Measurements from ENCODE around the gene EMC9.

EMC9 gene

GRCh38 chr14:24146978-24147760 is 5.8 kb upstream of the EMC9 start, which contains the start of gene RNF31:
TSS of gene RNF31 (plus strand) at chr14:24147498. CDS start at chr14:24147699, 201 bp downstream.
- peak; percentile 97 for DNase-seq

GRCh38 chr14:24146453-24146977 is 5.1 kb upstream of the EMC9 start, which contains the start of gene PSME2:
TSS of gene PSME2 (minus strand) at chr14:24146610. CDS start at chr14:24146581, 29 bp downstream.
- DNase-seq = peak; percentile 94

GRCh38 chr14:24145690-24146452 is 4.5 kb upstream of the EMC9 start:
- no peak for DNase-seq

- DNase-seq = no peak
These were observed 3.8 kb upstream of the EMC9 start for GRCh38 chr14:24145219-24145618.

GRCh38 chr14:24144451-24144850 is 3.1 kb upstream of the EMC9 start:
- no peak for DNase-seq

GRCh38 chr14:24143511-24143910 is 2.1 kb upstream of the EMC9 start:
- no peak for DNase-seq

- peak; percentile 11 for DNase-seq
These were observed 2.0 kb downstream of the EMC9 start for GRCh38 chr14:24139272-24139934.

GRCh38 chr14:24138396-24139271 is 2.8 kb downstream of the EMC9 start:
- DNase-seq = no peak

GRCh38 chr14:24137529-24138395 is 3.6 kb downstream of the EMC9 start:
- DNase-seq = no peak

GRCh38 chr14:24136684-24137528 is 4.5 kb downstream of the EMC9 start:
- no peak for DNase-seq

GRCh38 chr14:24135834-24136683 is 5.3 kb downstream of the EMC9 start, which contains the start of gene PSME1:
TSS of gene PSME1 (plus strand) at chr14:24136194. CDS start at chr14:24136263, 69 bp downstream.
- DNase-seq = peak; percentile 93

- no peak for DNase-seq
These were observed 5.9 kb downstream of the EMC9 start for GRCh38 chr14:24135584-24135833.

- DNase-seq = no peak
These were observed 7.7 kb downstream of the EMC9 start for GRCh38 chr14:24133735-24134134.

- no peak for DNase-seq
These were observed 8.4 kb downstream of the EMC9 start for GRCh38 chr14:24132976-24133375.

GRCh38 chr14:24132061-24132685 is 9.2 kb downstream of the EMC9 start:
- DNase-seq = peak; percentile 52

- DNase-seq = no peak
These were observed 9.8 kb downstream of the EMC9 start for GRCh38 chr14:24131549-24131966.

GRCh38 chr14:24130717-24131548 is 10.5 kb downstream of the EMC9 start:
- no peak for DNase-seq

GRCh38 chr14:24130380-24130716 is 11.0 kb downstream of the EMC9 start, which contains the start of gene FITM1:
TSS of gene FITM1 (plus strand) at chr14:24130659. CDS start at chr14:24131564, 905 bp downstream.
- DNase-seq = no peak

All from NCI-H510A (cell line).